Endothelial cell of coronary artery (primary cell): Measurements from ENCODE around the gene ELP1. TPM values are rescaled to one million over a fixed set of nuclear protein-coding genes. Genes with fewer than 3 reads are reported as not detected.

ENCODE experiments used
- total RNA-seq: library from RNA; depleted of rRNA; stranded (reverse); fragments of >200 nt; gene quantifications from 2 replicates; pipeline ENCODE4 v1.2.3, GENCODE V29; 2014

Gene ELP1
- 28.8 and 34.8 TPM in 2 replicates for total RNA-seq

GRCh38 chr9:108933718-108934322 lies at the start of gene ELP1:
TSS of gene ELP1 (minus strand) at chr9:108934124. CDS start at chr9:108931146, 2,978 bp downstream.

GRCh38 chr9:108934323-108934893 lies 484 bp upstream of the ELP1 start, which contains the start of gene ABITRAM:
TSS of gene ABITRAM (plus strand) at chr9:108934400. CDS start at chr9:108934487, 87 bp downstream.

GRCh38 chr9:108861997-108862396 lies 71.9 kb downstream of the ELP1 start, which contains the start of gene ACTL7A:
TSS of gene ACTL7A (plus strand) at chr9:108862266. CDS start at chr9:108862323, 57 bp downstream.

GRCh38 chr9:108855888-108856287 lies 78.0 kb downstream of the ELP1 start, which contains the start of gene ACTL7B:
TSS of gene ACTL7B (minus strand) at chr9:108855986. CDS start at chr9:108855930, 56 bp downstream.

Other genes with a start within 250 kb of the ELP1 start
- gene ACTL7B, start 78.1 kb downstream of the ELP1 start, total RNA-seq = under 0.01 and 0.09 TPM in 2 replicates
- gene ACTL7A, start 71.9 kb downstream of the ELP1 start, total RNA-seq = not detected in 2 replicates
- gene ABITRAM, start 276 bp upstream of the ELP1 start, total RNA-seq = 3.5 and 4.9 TPM in 2 replicates
- gene CTNNAL1, start 79.4 kb upstream of the ELP1 start, total RNA-seq = 103 and 110 TPM in 2 replicates
- 35.3 and 50.6 TPM in 2 replicates for gene TMEM245, start 185.8 kb upstream of the ELP1 start, total RNA-seq
- gene FRRS1L, start 233.1 kb upstream of the ELP1 start, total RNA-seq = 0.28 TPM in 1 of 2 replicates, not detected in the other